Measurements from ENCODE around the gene MASP1.

The MASP1 gene

GRCh38 chr3:187222801-187223200 lies 68.7 kb downstream of the MASP1 start:
- no peak overlapping the region for H3K4me3 ChIP-seq (ENCODE audit: control insufficient read depth, low read depth, low read length)
- no peak for TF ChIP-seq CTCF (IDR thresholded peaks at IDR 0.05; ENCODE audit: control insufficient read depth, insufficient read depth, low read depth, low read length, missing control alignments)
- no peak for DNase-seq (ENCODE audit: low read depth)

GRCh38 chr3:187215460-187215859 lies 76.1 kb downstream of the MASP1 start:
- TF ChIP-seq CTCF (IDR thresholded peaks at IDR 0.05; ENCODE audit: control insufficient read depth, insufficient read depth, low read depth, low read length, missing control alignments), result no peak
- no peak overlapping the region for H3K4me3 ChIP-seq (ENCODE audit: control insufficient read depth, low read depth, low read length)
- no peak for DNase-seq (ENCODE audit: low read depth)

GRCh38 chr3:187213616-187214015 lies 77.9 kb downstream of the MASP1 start:
- no peak for DNase-seq (ENCODE audit: low read depth)

GRCh38 chr3:187212705-187213104 lies 78.8 kb downstream of the MASP1 start:
- no peak overlapping the region for H3K4me3 ChIP-seq (ENCODE audit: control insufficient read depth, low read depth, low read length)
- DNase-seq (ENCODE audit: low read depth), result no peak
- no peak for TF ChIP-seq CTCF (IDR thresholded peaks at IDR 0.05; ENCODE audit: control insufficient read depth, insufficient read depth, low read depth, low read length, missing control alignments)

More at GRCh38 chr3:187213616-187214015, 77.9 kb downstream of the MASP1 start:
- peak; percentile 5 for TF ChIP-seq CTCF (IDR thresholded peaks at IDR 0.05; ENCODE audit: control insufficient read depth, insufficient read depth, low read depth, low read length, missing control alignments)
- no peak overlapping the region for H3K4me3 ChIP-seq (ENCODE audit: control insufficient read depth, low read depth, low read length)

- no peak overlapping the region for H3K4me3 ChIP-seq (ENCODE audit: control insufficient read depth, low read depth, low read length)
- DNase-seq (ENCODE audit: low read depth), result no peak
- no peak for TF ChIP-seq CTCF (IDR thresholded peaks at IDR 0.05; ENCODE audit: control insufficient read depth, insufficient read depth, low read depth, low read length, missing control alignments)
Measured at GRCh38 chr3:187212196-187212545, 79.4 kb downstream of the MASP1 start.

- DNase-seq (ENCODE audit: low read depth), result no peak
- TF ChIP-seq CTCF (IDR thresholded peaks at IDR 0.05; ENCODE audit: control insufficient read depth, insufficient read depth, low read depth, low read length, missing control alignments), result no peak
- no peak overlapping the region for H3K4me3 ChIP-seq (ENCODE audit: control insufficient read depth, low read depth, low read length)
Measured at GRCh38 chr3:187211532-187212195, 79.9 kb downstream of the MASP1 start.
